Loucy (cell line): Measurements from ENCODE around the gene SIAH1.

Experiments
- H2AFZ ChIP-seq: fragments of 200-600 bp; sonication (generic); 2 replicates; pipeline ENCODE4 v1.6.0; 2016; ENCODE audit warnings: antibody characterized with exemption, mild to moderate bottlenecking, low read length, moderate library complexity
- H3F3A ChIP-seq: fragments of 200-600 bp; 2 replicates; pipeline ENCODE4 v1.6.0; 2016; ENCODE audit warnings: antibody characterized with exemption, low read depth, mild to moderate bottlenecking
- H3K27me3 ChIP-seq: fragments of 200-600 bp; sonication (generic); 2 replicates; pipeline ENCODE4 v1.6.1; 2014; ENCODE audit warnings: low read length, mild to moderate bottlenecking; ENCODE audit not compliant: insufficient read depth, poor library complexity, severe bottlenecking
- H3K36me3 ChIP-seq: fragments of 200-600 bp; sonication (generic); 2 replicates; pipeline ENCODE4 v1.6.1; 2016; ENCODE audit warnings: low read length; ENCODE audit not compliant: insufficient read depth
- H3K4me1 ChIP-seq: fragments of 200-600 bp; sonication (generic); 2 replicates; pipeline ENCODE4 v1.5.1; 2014; ENCODE audit warnings: low read length, mild to moderate bottlenecking; ENCODE audit not compliant: insufficient read depth, poor library complexity, severe bottlenecking
- H3K4me2 ChIP-seq: fragments of 200-600 bp; sonication (generic); 2 replicates; pipeline ENCODE4 v1.6.0; 2014; ENCODE audit warnings: antibody characterized with exemption, low read length, low read depth, mild to moderate bottlenecking; ENCODE audit not compliant: poor library complexity, severe bottlenecking
- H3K4me3 ChIP-seq: fragments of 200-600 bp; sonication (generic); 2 replicates; pipeline ENCODE4 v1.5.1; 2014; ENCODE audit warnings: low read length, mild to moderate bottlenecking, mixed read lengths; ENCODE audit not compliant: poor library complexity, severe bottlenecking
- H3K79me2 ChIP-seq: fragments of 200-600 bp; sonication (generic); 2 replicates; pipeline ENCODE4 v1.6.1; 2014; ENCODE audit warnings: low read length; ENCODE audit not compliant: insufficient read depth
- H3K9ac ChIP-seq: fragments of 200-600 bp; sonication (generic); 2 replicates; pipeline ENCODE4 v1.6.0; 2014; ENCODE audit warnings: mild to moderate bottlenecking, low read depth, low read length, moderate library complexity; ENCODE audit not compliant: poor library complexity, severe bottlenecking
- H3K9me2 ChIP-seq: fragments of 200-600 bp; sonication (generic); replicated peaks from 2 replicates; pipeline ENCODE4 v1.6.1; 2016; ENCODE audit warnings: low read depth, low read length, mixed read lengths
- H3K9me3 ChIP-seq: fragments of 200-600 bp; sonication (generic); 2 replicates; pipeline ENCODE4 v1.6.1; 2014; ENCODE audit warnings: mild to moderate bottlenecking, antibody characterized with exemption, low read length, low read depth; ENCODE audit not compliant: insufficient read depth
- H4K20me1 ChIP-seq: fragments of 200-600 bp; sonication (generic); 2 replicates; pipeline ENCODE4 v1.6.0; 2014; ENCODE audit warnings: antibody characterized with exemption, low read length, mild to moderate bottlenecking; ENCODE audit not compliant: insufficient read depth, poor library complexity, severe bottlenecking
- EZH2phosphoT487 ChIP-seq: fragments of 200-600 bp; IDR thresholded peaks from 2 replicates; pipeline ENCODE4 v1.6.1; 2018; ENCODE audit warnings: antibody characterized with exemption, mild to moderate bottlenecking, moderate library complexity, borderline replicate concordance
- TF ChIP-seq, protein P1 (sequence below): fragments of 200-600 bp; sonication (generic); conservative IDR thresholded peaks from 2 replicates; pipeline ENCODE4 v1.5.1; 2014; ENCODE audit warnings: mild to moderate bottlenecking, antibody characterized with exemption, low read length

The SIAH1 gene

DNA sequence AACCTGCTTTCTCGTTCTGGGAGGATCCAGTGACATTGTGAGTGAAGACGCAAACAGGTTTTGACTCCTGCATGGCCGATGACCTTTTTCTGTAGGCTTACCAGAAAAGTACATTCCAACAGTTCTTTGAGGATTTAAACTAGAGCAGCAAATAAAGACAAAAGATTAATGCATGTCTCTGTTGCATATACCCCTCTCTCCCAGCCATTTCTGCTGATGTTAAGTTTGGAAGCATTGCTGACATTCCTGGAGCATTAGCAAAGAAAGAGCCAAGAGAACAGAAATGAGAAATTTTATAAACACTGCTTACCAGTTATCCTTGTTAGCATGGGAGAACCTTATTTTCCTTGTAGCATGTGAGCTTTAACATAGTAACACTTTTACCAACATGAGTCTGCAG lies 49.3 kb downstream of the SIAH1 start:
- H3K79me2 ChIP-seq, result no peaks in the 10 kb centered on the region
- no peak overlapping the region for H3K9ac ChIP-seq
- no peaks in the 10 kb centered on the region for H3K9me2 ChIP-seq
- H3K9me3 ChIP-seq, result no peaks in the 10 kb centered on the region
- H3K4me1 ChIP-seq, result no peaks in the 10 kb centered on the region
- H3K4me3 ChIP-seq, result no peak overlapping the region
- H3K27me3 ChIP-seq, result no peaks in the 10 kb centered on the region
- no peaks in the 10 kb centered on the region for H3F3A ChIP-seq
- no peak overlapping the region for H2AFZ ChIP-seq
- H4K20me1 ChIP-seq, result no peaks in the 10 kb centered on the region
- TF ChIP-seq EZH2phosphoT487, result no peak
- TF ChIP-seq, protein P1, sequence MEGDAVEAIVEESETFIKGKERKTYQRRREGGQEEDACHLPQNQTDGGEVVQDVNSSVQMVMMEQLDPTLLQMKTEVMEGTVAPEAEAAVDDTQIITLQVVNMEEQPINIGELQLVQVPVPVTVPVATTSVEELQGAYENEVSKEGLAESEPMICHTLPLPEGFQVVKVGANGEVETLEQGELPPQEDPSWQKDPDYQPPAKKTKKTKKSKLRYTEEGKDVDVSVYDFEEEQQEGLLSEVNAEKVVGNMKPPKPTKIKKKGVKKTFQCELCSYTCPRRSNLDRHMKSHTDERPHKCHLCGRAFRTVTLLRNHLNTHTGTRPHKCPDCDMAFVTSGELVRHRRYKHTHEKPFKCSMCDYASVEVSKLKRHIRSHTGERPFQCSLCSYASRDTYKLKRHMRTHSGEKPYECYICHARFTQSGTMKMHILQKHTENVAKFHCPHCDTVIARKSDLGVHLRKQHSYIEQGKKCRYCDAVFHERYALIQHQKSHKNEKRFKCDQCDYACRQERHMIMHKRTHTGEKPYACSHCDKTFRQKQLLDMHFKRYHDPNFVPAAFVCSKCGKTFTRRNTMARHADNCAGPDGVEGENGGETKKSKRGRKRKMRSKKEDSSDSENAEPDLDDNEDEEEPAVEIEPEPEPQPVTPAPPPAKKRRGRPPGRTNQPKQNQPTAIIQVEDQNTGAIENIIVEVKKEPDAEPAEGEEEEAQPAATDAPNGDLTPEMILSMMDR, result no peak
- H3K4me2 ChIP-seq, result no peak overlapping the region
- H3K36me3 ChIP-seq, result peaks cover 48% of the 10 kb centered on the region; the same call in 1 of the 2 replicates

DNA sequence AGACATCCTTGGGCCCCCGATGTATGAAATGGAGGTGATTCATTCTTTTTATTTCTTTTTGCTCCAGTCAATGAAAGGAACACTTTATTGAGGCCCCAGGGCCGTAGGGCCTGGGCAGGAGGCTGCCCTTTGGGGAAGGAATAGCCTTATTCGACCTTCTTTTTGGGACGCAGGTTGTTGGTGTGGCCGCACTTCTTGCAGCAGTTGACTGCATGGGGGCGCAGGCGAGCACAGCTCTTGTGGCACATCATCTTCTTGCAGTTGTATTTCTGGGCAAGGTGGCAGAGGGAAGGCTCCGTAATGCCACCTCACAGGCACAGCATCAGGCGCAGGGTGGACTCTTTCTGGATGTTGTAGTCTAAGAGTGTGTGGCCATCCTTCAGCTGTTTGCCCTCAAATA lies 50.9 kb downstream of the SIAH1 start:
- Histone ChIP-seq H3F3A (no peaks in the 10 kb centered on the region), H3K4me2 (no peak overlapping the region), H2AFZ (no peak overlapping the region), H3K27me3 (no peaks in the 10 kb centered on the region), H4K20me1 (no peaks in the 10 kb centered on the region), H3K36me3 (peaks cover 41% of the 10 kb centered on the region; the same call in 1 of the 2 replicates), H3K9ac (no peak overlapping the region), H3K9me3 (no peaks in the 10 kb centered on the region), H3K4me1 (no peaks in the 10 kb centered on the region), H3K79me2 (no peaks in the 10 kb centered on the region), H3K9me2 (no peaks in the 10 kb centered on the region), H3K4me3 (no peak overlapping the region)
- TF ChIP-seq EZH2phosphoT487, result no peak
- TF ChIP-seq, protein P1, result peak; percentile 41

DNA sequence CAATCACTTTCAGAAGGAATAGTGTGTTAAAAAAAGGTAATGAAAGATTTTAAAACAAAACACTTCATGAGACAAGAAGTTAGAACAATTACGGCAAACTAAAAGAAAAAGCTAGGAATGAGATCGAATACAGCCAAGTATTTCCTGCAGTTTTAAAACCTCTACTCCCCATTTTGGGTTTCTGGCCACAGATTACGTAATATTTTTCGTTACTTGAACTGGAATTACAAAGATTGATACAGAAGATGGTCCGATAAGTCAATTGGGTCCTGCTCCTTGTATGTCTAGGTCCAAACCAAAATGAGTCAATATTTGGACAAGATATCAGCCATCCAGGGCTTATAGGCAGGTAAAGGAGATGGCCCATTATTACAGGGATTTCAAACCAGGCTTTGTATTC lies 52.2 kb downstream of the SIAH1 start:
- Histone ChIP-seq H3K79me2 (no peaks in the 10 kb centered on the region), H3K9me2 (no peaks in the 10 kb centered on the region), H3K4me3 (no peak overlapping the region), H4K20me1 (no peaks in the 10 kb centered on the region), H3F3A (no peaks in the 10 kb centered on the region), H3K4me1 (no peaks in the 10 kb centered on the region), H3K36me3 (peaks cover 35% of the 10 kb centered on the region; the same call in 1 of the 2 replicates), H3K9me3 (no peaks in the 10 kb centered on the region), H2AFZ (no peak overlapping the region), H3K27me3 (no peaks in the 10 kb centered on the region), H3K4me2 (no peak overlapping the region), H3K9ac (no peak overlapping the region)
- TF ChIP-seq EZH2phosphoT487, result no peak
- TF ChIP-seq, protein P1, result no peak
